ENCODE results near the gene TMEM25. TPM values are rescaled to one million over a fixed set of nuclear protein-coding genes. Genes with fewer than 3 reads are reported as not detected.
A peak's percentile ranks its signal among the peaks of the same experiment; 100 is the strongest.

The TMEM25 gene
- total RNA-seq, 1 experiment from 2014 or later, result 13.2 TPM

DNA sequence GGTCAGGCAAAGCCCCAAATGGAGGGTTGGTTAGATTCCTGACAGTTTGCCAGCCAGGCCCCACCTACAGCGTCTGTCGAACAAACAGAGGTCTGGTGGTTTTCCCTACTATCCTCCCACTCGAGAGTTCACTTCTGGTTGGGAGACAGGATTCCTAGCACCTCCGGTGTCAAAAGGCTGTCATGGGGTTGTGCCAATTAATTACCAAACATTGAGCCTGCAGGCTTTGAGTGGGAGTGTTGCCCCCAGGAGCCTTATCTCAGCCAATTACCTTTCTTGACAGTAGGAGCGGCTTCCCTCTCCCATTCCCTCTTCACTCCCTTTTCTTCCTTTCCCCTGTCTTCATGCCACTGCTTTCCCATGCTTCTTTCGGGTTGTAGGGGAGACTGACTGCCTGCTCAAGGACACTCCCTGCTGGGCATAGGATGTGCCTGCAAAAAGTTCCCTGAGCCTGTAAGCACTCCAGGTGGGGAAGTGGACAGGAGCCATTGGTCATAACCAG, 8.4 kb upstream of the TMEM25 start:
- Histone ChIP-seq H3K4me3 (ENCODE audit: low read depth, low read length, poor library complexity, severe bottlenecking) (no peak overlapping the region), H3K4me1 (ENCODE audit: insufficient read depth, low read length, poor library complexity, severe bottlenecking) (no peaks in the 10 kb centered on the region), H3K27me3 (replicated peaks; ENCODE audit: insufficient read depth, low read depth, low read length, poor library complexity) (no peaks in the 10 kb centered on the region), H3K36me3 (ENCODE audit: insufficient read depth, low read length, poor library complexity, severe bottlenecking) (peaks cover 71% of the 10 kb centered on the region), H3K9me3 (ENCODE audit: low read depth, low read length, poor library complexity, severe bottlenecking) (no peaks in the 10 kb centered on the region), H3K27ac (ENCODE audit: low read depth, low read length, poor library complexity, severe bottlenecking) (no peak overlapping the region)
- ChIA-PET CTCF (interaction anchor here (0.8 kb wide), 1 partner anchor 227 kb away, joined by 4 read pairs; no protein-coding TSS in a partner anchor), POLR2A (ENCODE audit: low non-redundant PET) (no interaction called here)
- TF ChIP-seq CTCF (conservative IDR thresholded peaks at IDR 0.05; ENCODE audit: low read depth, low read length) (peak; percentile 57), EZH2 (IDR thresholded peaks at IDR 0.05; ENCODE audit: borderline replicate concordance, low read depth, low read length, poor library complexity, severe bottlenecking) (no peak)
- DNase-seq (ENCODE audit: low spot score), result peak; percentile 52
- BruUV-seq (replicated peaks), result no TSS peak
- intact Hi-C loops (cut with micrococcal nuclease; ENCODE audit: unreplicated experiment), result no loop called here

DNA sequence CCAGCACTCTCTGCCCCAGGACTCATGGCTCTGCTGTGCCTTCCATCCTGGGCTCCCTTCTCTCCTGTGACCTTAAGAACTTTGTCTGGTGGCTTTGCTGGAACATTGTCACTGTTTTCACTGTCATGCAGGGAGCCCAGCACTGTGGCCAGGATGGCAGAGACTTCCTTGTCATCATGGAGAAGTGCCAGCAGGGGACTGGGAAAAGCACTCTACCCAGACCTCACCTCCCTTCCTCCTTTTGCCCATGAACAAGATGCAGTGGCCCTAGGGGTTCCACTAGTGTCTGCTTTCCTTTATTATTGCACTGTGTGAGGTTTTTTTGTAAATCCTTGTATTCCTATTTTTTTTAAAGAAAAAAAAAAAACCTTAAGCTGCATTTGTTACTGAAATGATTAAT, 6.6 kb upstream of the TMEM25 start:
- ChIA-PET POLR2A (ENCODE audit: low non-redundant PET) (no interaction called here), CTCF (interaction anchor here (1.5 kb wide), 1 partner anchor 36 kb away, joined by 4 read pairs; no protein-coding TSS in a partner anchor)
- H3K4me3 ChIP-seq (ENCODE audit: low read depth, low read length, poor library complexity, severe bottlenecking), result no peak overlapping the region
- H3K4me1 ChIP-seq (ENCODE audit: insufficient read depth, low read length, poor library complexity, severe bottlenecking), result no peaks in the 10 kb centered on the region
- DNase-seq (ENCODE audit: low spot score), result no peak
- H3K9me3 ChIP-seq (ENCODE audit: low read depth, low read length, poor library complexity, severe bottlenecking), result no peaks in the 10 kb centered on the region
- H3K27ac ChIP-seq (ENCODE audit: low read depth, low read length, poor library complexity, severe bottlenecking), result no peak overlapping the region
- H3K27me3 ChIP-seq (replicated peaks; ENCODE audit: insufficient read depth, low read depth, low read length, poor library complexity), result no peaks in the 10 kb centered on the region
- no peak for TF ChIP-seq CTCF (conservative IDR thresholded peaks at IDR 0.05; ENCODE audit: low read depth, low read length)
- peaks cover 59% of the 10 kb centered on the region for H3K36me3 ChIP-seq (ENCODE audit: insufficient read depth, low read length, poor library complexity, severe bottlenecking)
- no TSS peak for BruUV-seq (replicated peaks)
- intact Hi-C loops (cut with micrococcal nuclease; ENCODE audit: unreplicated experiment), result no loop called here

GRCh38 chr11:118524757-118525470, 6.1 kb upstream of the TMEM25 start:
- no peak overlapping the region for H3K27ac ChIP-seq (ENCODE audit: low read depth, low read length, poor library complexity, severe bottlenecking)
- ChIA-PET POLR2A (ENCODE audit: low non-redundant PET) (no interaction called here), CTCF (no interaction called here)
- peaks cover 53% of the 10 kb centered on the region for H3K36me3 ChIP-seq (ENCODE audit: insufficient read depth, low read length, poor library complexity, severe bottlenecking)
- BruUV-seq (replicated peaks), result no TSS peak
- no peak for DNase-seq (ENCODE audit: low spot score)
- no peaks in the 10 kb centered on the region for H3K9me3 ChIP-seq (ENCODE audit: low read depth, low read length, poor library complexity, severe bottlenecking)
- no peaks in the 10 kb centered on the region for H3K27me3 ChIP-seq (replicated peaks; ENCODE audit: insufficient read depth, low read depth, low read length, poor library complexity)
- TF ChIP-seq CTCF (conservative IDR thresholded peaks at IDR 0.05; ENCODE audit: low read depth, low read length) (no peak), EZH2 (IDR thresholded peaks at IDR 0.05; ENCODE audit: borderline replicate concordance, low read depth, low read length, poor library complexity, severe bottlenecking) (no peak)
- no peak overlapping the region for H3K4me3 ChIP-seq (ENCODE audit: low read depth, low read length, poor library complexity, severe bottlenecking)
- intact Hi-C loops (cut with micrococcal nuclease; ENCODE audit: unreplicated experiment), result no loop called here
- H3K4me1 ChIP-seq (ENCODE audit: insufficient read depth, low read length, poor library complexity, severe bottlenecking), result peaks cover 5% of the 10 kb centered on the region
